Effector memory CD8-positive, alpha-beta T cell (primary cell): Measurements from ENCODE around the gene PRKAR2B.

Experiments
- ATAC-seq: fragments of 150-1000 bp; cut with Tn5 transposase; replicated peaks from 2 replicates; pipeline ENCODE4 v1.10.0; 2021; ENCODE audit warnings: mild to moderate bottlenecking, moderate library complexity
- DNase-seq, 3 experiments: peaks; one replicate each; pipeline ENCODE4 v3.0.0; 2021
- H3K27ac Mint-ChIP-seq, 2 donors: one replicate each; pipeline ENCODE4 v1.8.0; 2022; ENCODE audit warnings: mild to moderate bottlenecking in 2 of 2, mixed read lengths in 2 of 2, moderate library complexity in 2 of 2
- H3K27me3 Mint-ChIP-seq, 2 donors: one replicate each; pipeline ENCODE4 v1.8.0; 2022; ENCODE audit warnings: mixed read lengths in 2 of 2
- H3K36me3 Mint-ChIP-seq: one replicate; pipeline ENCODE4 v1.8.0; 2022; ENCODE audit warnings: mild to moderate bottlenecking, moderate library complexity, mixed read lengths; ENCODE audit not compliant: insufficient read depth
- H3K4me1 Mint-ChIP-seq, 2 donors: one replicate each; pipeline ENCODE4 v1.8.0; 2022; ENCODE audit warnings: low read depth in 2 of 2, mixed read lengths in 2 of 2
- H3K4me3 Mint-ChIP-seq, 2 donors: one replicate each; pipeline ENCODE4 v1.8.0; 2022; ENCODE audit warnings: mild to moderate bottlenecking in 2 of 2, mixed read lengths in 2 of 2, moderate library complexity in 2 of 2
- H3K9me3 Mint-ChIP-seq, 2 donors: one replicate each; pipeline ENCODE4 v1.8.0; 2022; ENCODE audit warnings: mixed read lengths in 2 of 2

The PRKAR2B gene

GRCh38 chr7:107068156-107068555 lies 23.7 kb downstream of the PRKAR2B start:
- Mint-ChIP-seq H3K27me3 (peaks cover 15 to 21% of the 10 kb centered on the region in 2 donors), H3K4me1 (no peaks in the 10 kb centered on the region), H3K27ac (no peak overlapping the region), H3K9me3 (no peaks in the 10 kb centered on the region), H3K36me3 (no peaks in the 10 kb centered on the region), H3K4me3 (no peak overlapping the region)
- ATAC-seq (no peak), DNase-seq (no peak)

GRCh38 chr7:107069457-107069856 lies 25.0 kb downstream of the PRKAR2B start:
- Mint-ChIP-seq H3K36me3 (no peaks in the 10 kb centered on the region), H3K4me1 (no peaks in the 10 kb centered on the region), H3K4me3 (no peak overlapping the region), H3K9me3 (no peaks in the 10 kb centered on the region), H3K27me3 (peaks cover 15 to 18% of the 10 kb centered on the region in 2 donors), H3K27ac (no peak overlapping the region)
- ATAC-seq (no peak), DNase-seq (no peak)

GRCh38 chr7:107070710-107071109 lies 26.2 kb downstream of the PRKAR2B start:
- H3K9me3 Mint-ChIP-seq, result no peaks in the 10 kb centered on the region
- H3K27me3 Mint-ChIP-seq, result peaks cover 11 to 12% of the 10 kb centered on the region in 2 donors
- H3K4me1 Mint-ChIP-seq, result no peaks in the 10 kb centered on the region
- H3K4me3 Mint-ChIP-seq, result no peak overlapping the region
- DNase-seq (no peak), ATAC-seq (no peak)
- H3K36me3 Mint-ChIP-seq, result no peaks in the 10 kb centered on the region
- no peak overlapping the region for H3K27ac Mint-ChIP-seq

GRCh38 chr7:107071129-107071528 lies 26.6 kb downstream of the PRKAR2B start:
- H3K27me3 Mint-ChIP-seq, result peaks cover 7% of the 10 kb centered on the region in 2 donors

GRCh38 chr7:107072133-107072532 lies 27.6 kb downstream of the PRKAR2B start:
- Mint-ChIP-seq H3K9me3 (no peaks in the 10 kb centered on the region), H3K4me1 (no peaks in the 10 kb centered on the region), H3K27ac (no peak overlapping the region), H3K36me3 (no peaks in the 10 kb centered on the region), H3K4me3 (no peak overlapping the region), H3K27me3 (peaks cover 6 to 7% of the 10 kb centered on the region in 2 donors)
- ATAC-seq, result no peak
- no peak for DNase-seq

More at GRCh38 chr7:107071129-107071528, 26.6 kb downstream of the PRKAR2B start:
- Mint-ChIP-seq H3K27ac (no peak overlapping the region), H3K9me3 (no peaks in the 10 kb centered on the region), H3K36me3 (no peaks in the 10 kb centered on the region), H3K4me3 (no peak overlapping the region), H3K4me1 (no peaks in the 10 kb centered on the region)
- ATAC-seq (no peak), DNase-seq (no peak)

- Mint-ChIP-seq H3K4me1 (no peaks in the 10 kb centered on the region), H3K27ac (no peak overlapping the region)
- no peak for ATAC-seq
Observed at GRCh38 chr7:107075863-107076574, 31.5 kb downstream of the PRKAR2B start.

GRCh38 chr7:107076781-107077698 lies 32.5 kb downstream of the PRKAR2B start:
- DNase-seq (no peak), ATAC-seq (no peak)
- Mint-ChIP-seq H3K4me3 (no peak overlapping the region), H3K27me3 (no peaks in the 10 kb centered on the region), H3K27ac (no peak overlapping the region), H3K4me1 (no peaks in the 10 kb centered on the region), H3K36me3 (no peaks in the 10 kb centered on the region), H3K9me3 (no peaks in the 10 kb centered on the region)

More at GRCh38 chr7:107075863-107076574, 31.5 kb downstream of the PRKAR2B start:
- Mint-ChIP-seq H3K36me3 (no peaks in the 10 kb centered on the region), H3K9me3 (no peaks in the 10 kb centered on the region), H3K4me3 (no peak overlapping the region), H3K27me3 (peaks cover 0 to 7% of the 10 kb centered on the region in 2 donors)
- DNase-seq, result no peak

- ATAC-seq (no peak), DNase-seq (no peak)
- no peaks in the 10 kb centered on the region for H3K9me3 Mint-ChIP-seq
- no peaks in the 10 kb centered on the region for H3K4me1 Mint-ChIP-seq
- H3K27ac Mint-ChIP-seq, result no peak overlapping the region
- no peak overlapping the region for H3K4me3 Mint-ChIP-seq
- H3K36me3 Mint-ChIP-seq, result no peaks in the 10 kb centered on the region
- H3K27me3 Mint-ChIP-seq, result no peaks in the 10 kb centered on the region
Observed at GRCh38 chr7:107077699-107078516, 33.4 kb downstream of the PRKAR2B start.

GRCh38 chr7:107078517-107078966 lies 34.0 kb downstream of the PRKAR2B start:
- H3K27ac Mint-ChIP-seq, result no peak overlapping the region
- no peaks in the 10 kb centered on the region for H3K27me3 Mint-ChIP-seq
- H3K36me3 Mint-ChIP-seq, result no peaks in the 10 kb centered on the region
- H3K4me1 Mint-ChIP-seq, result no peaks in the 10 kb centered on the region
- DNase-seq, result no peak
- ATAC-seq, result no peak
- no peak overlapping the region for H3K4me3 Mint-ChIP-seq
- no peaks in the 10 kb centered on the region for H3K9me3 Mint-ChIP-seq

GRCh38 chr7:107079212-107079940 lies 34.9 kb downstream of the PRKAR2B start:
- ATAC-seq (no peak), DNase-seq (no peak)
- no peak overlapping the region for H3K4me3 Mint-ChIP-seq
- H3K27ac Mint-ChIP-seq, result no peak overlapping the region
- no peaks in the 10 kb centered on the region for H3K9me3 Mint-ChIP-seq
- no peaks in the 10 kb centered on the region for H3K27me3 Mint-ChIP-seq
- H3K36me3 Mint-ChIP-seq, result no peaks in the 10 kb centered on the region
- no peaks in the 10 kb centered on the region for H3K4me1 Mint-ChIP-seq

- H3K4me3 Mint-ChIP-seq, result no peak overlapping the region
- ATAC-seq, result no peak
- H3K4me1 Mint-ChIP-seq, result no peaks in the 10 kb centered on the region
- no peaks in the 10 kb centered on the region for H3K36me3 Mint-ChIP-seq
- DNase-seq, result no peak
- H3K27me3 Mint-ChIP-seq, result no peaks in the 10 kb centered on the region
- H3K9me3 Mint-ChIP-seq, result no peaks in the 10 kb centered on the region
- no peak overlapping the region for H3K27ac Mint-ChIP-seq
Observed at GRCh38 chr7:107080099-107080505, 35.6 kb downstream of the PRKAR2B start.

GRCh38 chr7:107080533-107080932 lies 36.0 kb downstream of the PRKAR2B start:
- H3K9me3 Mint-ChIP-seq, result no peaks in the 10 kb centered on the region
- no peak overlapping the region for H3K4me3 Mint-ChIP-seq
- H3K27ac Mint-ChIP-seq, result no peak overlapping the region
- H3K4me1 Mint-ChIP-seq, result no peaks in the 10 kb centered on the region
- no peaks in the 10 kb centered on the region for H3K36me3 Mint-ChIP-seq
- no peaks in the 10 kb centered on the region for H3K27me3 Mint-ChIP-seq
- ATAC-seq, result no peak
- no peak for DNase-seq

- no peaks in the 10 kb centered on the region for H3K36me3 Mint-ChIP-seq
- H3K4me1 Mint-ChIP-seq, result no peaks in the 10 kb centered on the region
- DNase-seq, result no peak
- no peaks in the 10 kb centered on the region for H3K9me3 Mint-ChIP-seq
- no peak overlapping the region for H3K27ac Mint-ChIP-seq
- ATAC-seq, result no peak
- H3K27me3 Mint-ChIP-seq, result peaks cover 7 to 8% of the 10 kb centered on the region in 2 donors
- no peak overlapping the region for H3K4me3 Mint-ChIP-seq
Observed at GRCh38 chr7:107085180-107085579, 40.7 kb downstream of the PRKAR2B start.
